ENCODE results near the gene ABAT.

The ABAT gene

GRCh38 chr16:8826278-8826879 lies 152.0 kb downstream of the ABAT start:
- no peak for DNase-seq

DNA sequence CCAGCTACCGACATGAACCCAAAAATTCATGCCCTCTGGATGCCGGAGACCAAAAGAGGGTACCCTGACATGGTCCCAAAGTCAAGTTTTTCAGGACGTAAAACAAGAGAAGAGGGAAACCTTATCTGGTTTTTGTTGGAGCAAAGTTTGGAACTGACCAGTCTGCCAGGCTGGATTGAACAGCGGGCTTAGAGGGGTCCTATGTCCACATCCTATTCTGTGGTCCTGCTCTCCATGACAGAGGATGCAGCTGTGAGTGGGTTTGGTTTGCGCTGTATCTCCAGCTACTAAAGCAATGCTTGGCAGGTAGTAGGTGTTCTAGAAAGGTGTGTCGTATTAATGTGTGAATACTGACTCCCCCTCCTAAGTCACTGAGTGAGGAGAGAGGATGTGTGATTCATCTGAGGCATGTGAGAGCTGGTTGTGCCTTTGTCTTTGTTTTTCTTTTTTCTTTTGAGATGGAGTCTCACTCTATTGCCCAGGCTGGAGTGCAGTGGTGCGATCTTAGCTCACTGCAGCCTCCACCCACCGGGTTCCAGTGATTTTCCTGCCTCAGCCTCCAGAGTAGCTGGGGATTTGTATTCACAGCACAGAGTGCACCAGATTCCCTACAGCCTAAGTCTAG lies 154.2 kb downstream of the ABAT start:
- DNase-seq = no peak

GRCh38 chr16:8831450-8831849 lies 157.0 kb downstream of the ABAT start:
- no peak for DNase-seq

- DNase-seq = no peak
Observed at GRCh38 chr16:8831871-8832716, 157.7 kb downstream of the ABAT start.

- no peak for DNase-seq
Observed at GRCh38 chr16:8832717-8833105, 158.3 kb downstream of the ABAT start.
